KOPT-K1 (cell line): ENCODE data around the gene ROBO1.
"Not testable (repeated sequence)": the region's sequence is repeated elsewhere in the genome, so short reads cannot be mapped to it uniquely, and the experiment has no call there.

Experiments
- H3K27ac ChIP-seq: fragments of 200-600 bp; sonication (generic); 2 replicates; pipeline ENCODE4 v1.5.1; 2016; ENCODE audit warnings: antibody characterized with exemption, mild to moderate bottlenecking, low read depth, low read length; ENCODE audit not compliant: poor library complexity, severe bottlenecking
- H3K36me3 ChIP-seq: fragments of 200-600 bp; sonication (generic); 2 replicates; pipeline ENCODE4 v1.5.1; 2017; ENCODE audit warnings: antibody characterized with exemption, mild to moderate bottlenecking, low read length, moderate library complexity; ENCODE audit not compliant: insufficient read depth
- H3K9me3 ChIP-seq: fragments of 200-600 bp; sonication (generic); 2 replicates; pipeline ENCODE4 v1.5.1; 2017; ENCODE audit warnings: antibody characterized with exemption, low read length, mild to moderate bottlenecking; ENCODE audit not compliant: insufficient read depth, poor library complexity, severe bottlenecking

ROBO1 gene

GRCh38 chr3:78703944-78704343 lies 1063.9 kb downstream of the ROBO1 start:
- Histone ChIP-seq H3K36me3 (no peaks in the 10 kb centered on the region), H3K9me3 (no peaks in the 10 kb centered on the region), H3K27ac (no peak overlapping the region)

GRCh38 chr3:78701537-78701936 lies 1066.3 kb downstream of the ROBO1 start:
- no peak overlapping the region for H3K27ac ChIP-seq
- H3K36me3 ChIP-seq: no peaks in the 10 kb centered on the region
- no peaks in the 10 kb centered on the region for H3K9me3 ChIP-seq

GRCh38 chr3:78698431-78698830 lies 1069.4 kb downstream of the ROBO1 start:
- no peak overlapping the region for H3K27ac ChIP-seq
- H3K9me3 ChIP-seq: no peaks in the 10 kb centered on the region
- H3K36me3 ChIP-seq: no peaks in the 10 kb centered on the region

GRCh38 chr3:78697426-78697825 lies 1070.4 kb downstream of the ROBO1 start:
- no peaks in the 10 kb centered on the region for H3K9me3 ChIP-seq
- H3K27ac ChIP-seq: no peak overlapping the region
- H3K36me3 ChIP-seq: no peaks in the 10 kb centered on the region

GRCh38 chr3:78690766-78691165 lies 1077.0 kb downstream of the ROBO1 start:
- Histone ChIP-seq H3K36me3 (no peaks in the 10 kb centered on the region), H3K27ac (no peak overlapping the region), H3K9me3 (no peaks in the 10 kb centered on the region)

GRCh38 chr3:78689378-78689777 lies 1078.4 kb downstream of the ROBO1 start:
- no peaks in the 10 kb centered on the region for H3K36me3 ChIP-seq
- no peak overlapping the region for H3K27ac ChIP-seq
- no peaks in the 10 kb centered on the region for H3K9me3 ChIP-seq

- no peak overlapping the region for H3K27ac ChIP-seq
- H3K36me3 ChIP-seq: no peaks in the 10 kb centered on the region
- H3K9me3 ChIP-seq: no peaks in the 10 kb centered on the region
Measured at GRCh38 chr3:78687520-78687919, 1080.3 kb downstream of the ROBO1 start.

- Histone ChIP-seq H3K36me3 (no peaks in the 10 kb centered on the region), H3K27ac (no peak overlapping the region)
Measured at GRCh38 chr3:78683284-78683683, 1084.5 kb downstream of the ROBO1 start.

GRCh38 chr3:78675119-78675805 lies 1092.5 kb downstream of the ROBO1 start:
- H3K36me3 ChIP-seq, H3K9me3 ChIP-seq, H3K27ac ChIP-seq: not testable (repeated sequence)

More at GRCh38 chr3:78683284-78683683, 1084.5 kb downstream of the ROBO1 start:
- H3K9me3 ChIP-seq: no peaks in the 10 kb centered on the region

- no peak overlapping the region for H3K27ac ChIP-seq
Measured at GRCh38 chr3:78670746-78671145, 1097.1 kb downstream of the ROBO1 start.

GRCh38 chr3:78670094-78670493 lies 1097.7 kb downstream of the ROBO1 start:
- H3K27ac ChIP-seq: no peak overlapping the region
- H3K36me3 ChIP-seq: no peaks in the 10 kb centered on the region
- H3K9me3 ChIP-seq: no peaks in the 10 kb centered on the region

More at GRCh38 chr3:78670746-78671145, 1097.1 kb downstream of the ROBO1 start:
- H3K9me3 ChIP-seq: no peaks in the 10 kb centered on the region
- H3K36me3 ChIP-seq: no peaks in the 10 kb centered on the region

- Histone ChIP-seq H3K36me3 (no peaks in the 10 kb centered on the region), H3K9me3 (no peaks in the 10 kb centered on the region), H3K27ac (no peak overlapping the region)
Measured at GRCh38 chr3:78668302-78668701, 1099.5 kb downstream of the ROBO1 start.

- Histone ChIP-seq H3K36me3 (no peaks in the 10 kb centered on the region), H3K9me3 (no peaks in the 10 kb centered on the region), H3K27ac (no peak overlapping the region)
Measured at GRCh38 chr3:78666470-78666800, 1101.4 kb downstream of the ROBO1 start.

GRCh38 chr3:78665776-78666469 lies 1101.9 kb downstream of the ROBO1 start:
- H3K27ac ChIP-seq: no peak overlapping the region
- no peaks in the 10 kb centered on the region for H3K36me3 ChIP-seq
- no peaks in the 10 kb centered on the region for H3K9me3 ChIP-seq

- no peaks in the 10 kb centered on the region for H3K36me3 ChIP-seq
- no peaks in the 10 kb centered on the region for H3K9me3 ChIP-seq
- no peak overlapping the region for H3K27ac ChIP-seq
Measured at GRCh38 chr3:78665101-78665500, 1102.7 kb downstream of the ROBO1 start.

GRCh38 chr3:78660957-78661356 lies 1106.8 kb downstream of the ROBO1 start:
- no peaks in the 10 kb centered on the region for H3K36me3 ChIP-seq
- H3K27ac ChIP-seq: no peak overlapping the region
- H3K9me3 ChIP-seq: no peaks in the 10 kb centered on the region
